OCI-LY1 (cell line): Measurements from ENCODE around the gene PDZD2.

Experiments used
- H2AFZ ChIP-seq: fragments of 200-600 bp; sonication (generic), shearing (Covaris generic); 2 replicates; pipeline ENCODE4 v1.6.0; 2014; ENCODE audit warnings: antibody characterized with exemption, mild to moderate bottlenecking, low read length
- H3F3A ChIP-seq: fragments of 200-600 bp; sonication (generic), shearing (Covaris generic); 2 replicates; pipeline ENCODE4 v1.6.0; 2014; ENCODE audit warnings: mild to moderate bottlenecking, antibody characterized with exemption, low read length, moderate library complexity; ENCODE audit not compliant: insufficient read depth
- H3K27ac ChIP-seq: fragments of 200-600 bp; sonication (generic); 2 replicates; pipeline ENCODE4 v1.5.1; 2014; ENCODE audit warnings: low read length, mixed run types, mild to moderate bottlenecking, low read depth; ENCODE audit not compliant: poor library complexity, severe bottlenecking
- H3K27me3 ChIP-seq: fragments of 200-600 bp; sonication (generic); 2 replicates; pipeline ENCODE4 v1.6.0; 2014; ENCODE audit warnings: antibody characterized with exemption, mild to moderate bottlenecking, low read length, moderate library complexity; ENCODE audit not compliant: insufficient read depth
- H3K36me3 ChIP-seq: fragments of 200-600 bp; sonication (generic); 2 replicates; pipeline ENCODE4 v1.6.1; 2014; ENCODE audit warnings: mild to moderate bottlenecking, antibody characterized with exemption, low read length, moderate library complexity, mixed read lengths; ENCODE audit not compliant: insufficient read depth
- H3K4me1 ChIP-seq: fragments of 200-600 bp; sonication (generic); 2 replicates; pipeline ENCODE4 v1.5.1; 2014; ENCODE audit warnings: mild to moderate bottlenecking, low read length, moderate library complexity; ENCODE audit not compliant: insufficient read depth, severe bottlenecking
- H3K4me2 ChIP-seq: fragments of 200-600 bp; sonication (generic), shearing (Covaris generic); 2 replicates; pipeline ENCODE4 v1.6.1; 2014; ENCODE audit warnings: low read length
- H3K4me3 ChIP-seq: fragments of 200-600 bp; sonication (generic); 2 replicates; pipeline ENCODE4 v1.5.1; 2014; ENCODE audit warnings: low read length, low read depth, mild to moderate bottlenecking, mixed read lengths; ENCODE audit not compliant: poor library complexity, severe bottlenecking
- H3K79me2 ChIP-seq: fragments of 200-600 bp; shearing (Covaris generic); 2 replicates; pipeline ENCODE4 v1.6.1; 2016; ENCODE audit warnings: mixed run types, low read length, mixed read lengths; ENCODE audit not compliant: insufficient read depth
- H3K9ac ChIP-seq: fragments of 200-600 bp; sonication (generic), shearing (Covaris generic); 2 replicates; pipeline ENCODE4 v1.6.1; 2014; ENCODE audit warnings: mild to moderate bottlenecking, low read length, mixed read lengths
- H3K9me2 ChIP-seq: fragments of 200-600 bp; sonication (generic), shearing (Covaris generic); 2 replicates; pipeline ENCODE4 v1.6.1; 2014; ENCODE audit warnings: low read depth, mild to moderate bottlenecking, low read length, mixed read lengths
- H3K9me3 ChIP-seq: fragments of 200-600 bp; shearing (Covaris generic); 2 replicates; pipeline ENCODE4 v1.6.1; 2014; ENCODE audit warnings: low read length, mixed read lengths
- H4K20me1 ChIP-seq: fragments of 200-600 bp; sonication (generic), shearing (Covaris generic); 2 replicates; pipeline ENCODE4 v1.6.0; 2016; ENCODE audit warnings: mild to moderate bottlenecking, low read length; ENCODE audit not compliant: insufficient read depth
- CTCF ChIP-seq: fragments of 200-600 bp; sonication (generic), shearing (Covaris generic); IDR thresholded peaks from 2 replicates; pipeline ENCODE4 v1.5.1; 2017; ENCODE audit warnings: mild to moderate bottlenecking, antibody characterized with exemption, low read length, moderate library complexity, mixed read lengths
- EZH2 ChIP-seq: fragments of 200-600 bp; sonication (generic), shearing (Covaris generic); IDR thresholded peaks from 2 replicates; pipeline ENCODE4 v1.8.0; 2017; ENCODE audit warnings: borderline replicate concordance, mixed run types, mild to moderate bottlenecking, antibody characterized with exemption, low read length, moderate library complexity, mixed read lengths

Gene PDZD2

GRCh38 chr5:31987985-31988710 is 349.2 kb downstream of the PDZD2 start:
- Histone ChIP-seq H3K4me1 (peaks cover 34% of the 10 kb centered on the region), H3K79me2 (no peaks in the 10 kb centered on the region), H3K9ac (no peak overlapping the region), H3K9me2 (no peaks in the 10 kb centered on the region), H3K4me2 (no peak overlapping the region), H2AFZ (no peak overlapping the region), H3F3A (no peaks in the 10 kb centered on the region), H3K27ac (no peak overlapping the region), H4K20me1 (no peaks in the 10 kb centered on the region), H3K27me3 (no peaks in the 10 kb centered on the region), H3K9me3 (no peaks in the 10 kb centered on the region), H3K4me3 (no peak overlapping the region), H3K36me3 (no peaks in the 10 kb centered on the region)
- TF ChIP-seq EZH2 (no peak), CTCF (no peak)

DNA sequence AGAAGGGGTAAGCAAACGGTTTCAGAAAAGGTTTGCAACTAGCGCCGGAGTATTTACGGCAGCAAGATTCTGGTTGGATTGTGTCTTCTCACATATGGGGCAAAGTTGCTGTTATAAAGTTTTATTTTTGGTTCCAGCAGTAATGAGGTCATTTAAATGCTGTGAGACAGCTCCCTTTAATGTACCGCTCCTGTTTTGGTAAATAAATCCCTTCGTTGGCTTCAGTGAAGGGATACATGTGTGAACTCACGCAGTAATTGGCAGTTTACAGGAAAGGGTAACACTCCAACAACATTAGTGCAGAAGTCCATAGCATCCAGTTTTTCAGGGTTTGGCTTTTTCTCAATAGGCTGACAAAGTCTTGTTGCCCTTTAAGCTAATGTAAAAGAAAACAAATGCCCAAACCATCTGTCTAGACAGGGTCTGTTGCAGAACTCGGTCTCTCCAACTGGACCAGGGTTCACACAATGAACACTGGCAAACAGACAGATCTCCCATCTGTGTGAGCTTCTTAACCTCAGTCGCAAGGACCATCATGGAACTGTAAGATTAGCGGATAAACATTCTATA is 351.2 kb downstream of the PDZD2 start:
- Histone ChIP-seq H3K4me1 (peaks cover 54% of the 10 kb centered on the region), H3K9me2 (no peaks in the 10 kb centered on the region), H3K27me3 (no peaks in the 10 kb centered on the region), H2AFZ (peak overlapping the region; percentile 30), H3F3A (no peaks in the 10 kb centered on the region), H3K27ac (peak overlapping the region; percentile 36), H4K20me1 (no peaks in the 10 kb centered on the region), H3K79me2 (no peaks in the 10 kb centered on the region), H3K9me3 (no peaks in the 10 kb centered on the region), H3K36me3 (no peaks in the 10 kb centered on the region), H3K4me3 (no peak overlapping the region), H3K9ac (no peak overlapping the region), H3K4me2 (peak overlapping the region; percentile 5; the same call in 1 of the 2 replicates)
- TF ChIP-seq EZH2 = no peak
- TF ChIP-seq CTCF = no peak

DNA sequence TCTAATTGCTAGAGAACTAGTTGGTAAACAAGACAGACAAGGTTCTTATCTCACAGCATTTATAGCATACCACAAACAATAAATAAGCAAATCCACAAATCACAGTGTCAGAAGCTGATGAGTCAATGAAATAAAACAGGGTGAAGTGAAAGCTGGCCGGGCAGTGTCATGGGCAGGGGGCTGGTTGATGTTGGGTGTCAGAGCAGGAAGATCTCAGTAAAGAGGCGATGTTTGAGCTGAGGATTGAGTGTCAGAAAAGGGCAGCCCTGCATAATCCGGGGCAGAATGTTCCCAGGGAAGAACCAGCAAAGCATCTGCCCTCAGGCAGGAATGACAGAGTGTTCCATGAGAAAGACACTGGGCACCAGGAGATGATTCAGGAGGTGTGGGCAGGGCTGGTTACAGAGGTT is 351.8 kb downstream of the PDZD2 start:
- Histone ChIP-seq H3K27ac (peak overlapping the region; percentile 36), H3F3A (no peaks in the 10 kb centered on the region), H3K4me1 (peaks cover 60% of the 10 kb centered on the region), H4K20me1 (no peaks in the 10 kb centered on the region), H2AFZ (peak overlapping the region; percentile 30), H3K9me2 (no peaks in the 10 kb centered on the region), H3K79me2 (no peaks in the 10 kb centered on the region), H3K4me3 (no peak overlapping the region), H3K9me3 (no peaks in the 10 kb centered on the region), H3K27me3 (no peaks in the 10 kb centered on the region), H3K9ac (no peak overlapping the region), H3K4me2 (peak overlapping the region; percentile 5; the same call in 1 of the 2 replicates), H3K36me3 (no peaks in the 10 kb centered on the region)
- TF ChIP-seq CTCF (no peak), EZH2 (no peak)
